DOHH2 (cell line): ENCODE results near the gene ACER3.

Experiments used
- H3F3A ChIP-seq: fragments of 200-600 bp; sonication (generic), shearing (Covaris generic); 2 replicates; pipeline ENCODE4 v1.6.0; 2016; ENCODE audit warnings: antibody characterized with exemption, mild to moderate bottlenecking; ENCODE audit not compliant: control insufficient read depth, insufficient read depth
- H3K27ac ChIP-seq: fragments of 200-600 bp; sonication (generic); 2 replicates; pipeline ENCODE4 v1.5.1; 2014; ENCODE audit warnings: low read depth, mild to moderate bottlenecking, low read length, moderate library complexity
- H3K27me3 ChIP-seq: fragments of 200-600 bp; sonication (generic); 2 replicates; pipeline ENCODE4 v1.6.1; 2014; ENCODE audit warnings: mild to moderate bottlenecking, low read length, mixed read lengths; ENCODE audit not compliant: control insufficient read depth
- H3K36me3 ChIP-seq: fragments of 200-600 bp; sonication (generic); 2 replicates; pipeline ENCODE4 v1.6.1; 2014; ENCODE audit warnings: mild to moderate bottlenecking, low read length, moderate library complexity, mixed read lengths; ENCODE audit not compliant: control insufficient read depth
- H3K4me1 ChIP-seq: fragments of 200-600 bp; sonication (generic); 2 replicates; pipeline ENCODE4 v1.6.1; 2014; ENCODE audit warnings: mild to moderate bottlenecking, low read length, mixed read lengths; ENCODE audit not compliant: control insufficient read depth
- H3K4me2 ChIP-seq: fragments of 200-600 bp; sonication (generic); 2 replicates; pipeline ENCODE4 v1.6.0; 2014; ENCODE audit warnings: mild to moderate bottlenecking, low read length, moderate library complexity
- H3K4me3 ChIP-seq: fragments of 200-600 bp; sonication (generic); 2 replicates; pipeline ENCODE4 v1.5.1; 2014; ENCODE audit warnings: mild to moderate bottlenecking, low read length, mixed read lengths
- H3K79me2 ChIP-seq: fragments of 200-600 bp; sonication (generic); 2 replicates; pipeline ENCODE4 v1.6.1; 2014; ENCODE audit warnings: mild to moderate bottlenecking, low read length, mixed read lengths; ENCODE audit not compliant: control insufficient read depth
- H3K9me2 ChIP-seq: fragments of 200-600 bp; sonication (generic); replicated peaks from 2 replicates; pipeline ENCODE4 v1.6.1; 2014; ENCODE audit warnings: mild to moderate bottlenecking, low read length, mixed read lengths; ENCODE audit not compliant: control insufficient read depth
- H3K9me3 ChIP-seq: fragments of 200-600 bp; sonication (generic); 2 replicates; pipeline ENCODE4 v1.6.1; 2014; ENCODE audit warnings: antibody characterized with exemption, low read length, mixed read lengths; ENCODE audit not compliant: control insufficient read depth, insufficient read depth
- H4K20me1 ChIP-seq: fragments of 200-600 bp; sonication (generic); 2 replicates; pipeline ENCODE4 v1.6.0; 2014; ENCODE audit warnings: low read depth, mild to moderate bottlenecking, antibody characterized with exemption, low read length, moderate library complexity; ENCODE audit not compliant: control insufficient read depth, insufficient read depth
- EZH2phosphoT487 ChIP-seq: fragments of 200-600 bp; sonication (generic); IDR thresholded peaks from 2 replicates; pipeline ENCODE4 v1.6.1; 2017; ENCODE audit warnings: borderline replicate concordance, mild to moderate bottlenecking, antibody characterized with exemption, low read length, moderate library complexity, mixed read lengths
- TF ChIP-seq, protein P1 (sequence below): fragments of 200-600 bp; sonication (generic); IDR thresholded peaks from one replicate; pipeline ENCODE4 v1.5.1; 2014; ENCODE audit warnings: antibody characterized with exemption, mild to moderate bottlenecking, low read depth, low read length; ENCODE audit not compliant: poor library complexity, severe bottlenecking

Gene ACER3

DNA sequence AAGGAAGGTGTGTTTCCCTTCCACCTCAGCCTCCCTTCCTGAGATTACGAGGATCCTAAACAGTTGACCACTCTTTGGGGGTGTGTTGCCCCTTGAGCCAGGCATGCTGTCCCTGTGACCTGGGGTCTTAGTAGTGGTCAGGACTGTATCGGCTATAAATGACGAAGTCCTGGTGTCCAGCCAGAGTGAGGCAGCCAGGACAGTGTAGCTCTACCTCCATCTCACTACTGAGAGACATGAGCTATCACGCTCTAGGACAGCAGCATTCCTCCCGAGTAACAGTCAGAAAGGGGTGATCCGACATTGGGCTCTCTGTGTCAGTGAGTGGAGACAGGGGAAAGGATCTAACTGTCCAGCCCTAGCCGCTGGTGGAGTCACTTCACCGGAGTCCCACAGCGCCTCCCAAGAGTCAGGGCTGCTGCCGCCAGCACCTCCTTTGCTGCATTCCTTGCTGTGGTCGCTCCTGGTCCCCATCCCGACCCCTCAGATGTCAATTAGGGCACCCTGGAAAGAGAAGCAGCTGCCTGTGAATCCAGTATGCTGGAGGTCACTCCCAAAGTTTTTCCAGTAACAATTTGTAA is 170.2 kb downstream of the ACER3 start:
- Histone ChIP-seq H3K4me2 (no peak overlapping the region), H3K27ac (no peak overlapping the region), H3K4me3 (no peak overlapping the region), H3K36me3 (no peaks in the 10 kb centered on the region), H3F3A (no peaks in the 10 kb centered on the region), H3K79me2 (no peaks in the 10 kb centered on the region), H3K4me1 (no peaks in the 10 kb centered on the region), H3K9me2 (no peaks in the 10 kb centered on the region), H3K9me3 (no peaks in the 10 kb centered on the region), H4K20me1 (no peaks in the 10 kb centered on the region), H3K27me3 (no peaks in the 10 kb centered on the region)
- TF ChIP-seq EZH2phosphoT487 = no peak
- TF ChIP-seq, protein P1, sequence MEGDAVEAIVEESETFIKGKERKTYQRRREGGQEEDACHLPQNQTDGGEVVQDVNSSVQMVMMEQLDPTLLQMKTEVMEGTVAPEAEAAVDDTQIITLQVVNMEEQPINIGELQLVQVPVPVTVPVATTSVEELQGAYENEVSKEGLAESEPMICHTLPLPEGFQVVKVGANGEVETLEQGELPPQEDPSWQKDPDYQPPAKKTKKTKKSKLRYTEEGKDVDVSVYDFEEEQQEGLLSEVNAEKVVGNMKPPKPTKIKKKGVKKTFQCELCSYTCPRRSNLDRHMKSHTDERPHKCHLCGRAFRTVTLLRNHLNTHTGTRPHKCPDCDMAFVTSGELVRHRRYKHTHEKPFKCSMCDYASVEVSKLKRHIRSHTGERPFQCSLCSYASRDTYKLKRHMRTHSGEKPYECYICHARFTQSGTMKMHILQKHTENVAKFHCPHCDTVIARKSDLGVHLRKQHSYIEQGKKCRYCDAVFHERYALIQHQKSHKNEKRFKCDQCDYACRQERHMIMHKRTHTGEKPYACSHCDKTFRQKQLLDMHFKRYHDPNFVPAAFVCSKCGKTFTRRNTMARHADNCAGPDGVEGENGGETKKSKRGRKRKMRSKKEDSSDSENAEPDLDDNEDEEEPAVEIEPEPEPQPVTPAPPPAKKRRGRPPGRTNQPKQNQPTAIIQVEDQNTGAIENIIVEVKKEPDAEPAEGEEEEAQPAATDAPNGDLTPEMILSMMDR = no peak

DNA sequence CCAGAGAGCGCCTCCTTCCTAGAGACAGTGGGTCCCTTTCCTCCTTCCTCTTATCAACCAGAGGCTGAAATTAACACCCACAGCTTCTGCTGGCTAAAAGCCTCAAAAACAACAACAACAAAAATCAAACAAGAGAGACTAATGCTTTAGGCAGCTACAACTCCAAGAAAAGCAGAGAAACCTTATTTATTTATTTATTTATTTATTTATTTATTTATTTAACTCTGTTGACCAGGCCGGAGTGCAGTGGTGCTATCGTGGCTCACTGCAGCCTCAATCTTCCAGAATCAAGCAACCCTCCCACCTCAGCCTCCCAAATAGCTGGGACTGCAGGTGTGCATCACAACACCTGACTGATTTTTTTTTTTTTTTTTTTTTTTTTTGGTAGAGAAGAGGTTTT is 170.9 kb downstream of the ACER3 start:
- no peaks in the 10 kb centered on the region for H4K20me1 ChIP-seq
- TF ChIP-seq EZH2phosphoT487 = no peak
- TF ChIP-seq, protein P1 = no peak
- H3K36me3 ChIP-seq = no peaks in the 10 kb centered on the region
- H3K4me2 ChIP-seq = no peak overlapping the region
- H3K4me3 ChIP-seq = no peak overlapping the region
- no peaks in the 10 kb centered on the region for H3F3A ChIP-seq
- no peaks in the 10 kb centered on the region for H3K79me2 ChIP-seq
- H3K4me1 ChIP-seq = no peaks in the 10 kb centered on the region
- H3K27me3 ChIP-seq = no peaks in the 10 kb centered on the region
- H3K9me2 ChIP-seq = no peaks in the 10 kb centered on the region
- no peak overlapping the region for H3K27ac ChIP-seq
- H3K9me3 ChIP-seq = no peaks in the 10 kb centered on the region

- H4K20me1 ChIP-seq = no peaks in the 10 kb centered on the region
- H3K4me3 ChIP-seq = no peak overlapping the region
- H3F3A ChIP-seq = no peaks in the 10 kb centered on the region
- TF ChIP-seq, protein P1 = no peak
- no peak for TF ChIP-seq EZH2phosphoT487
- no peaks in the 10 kb centered on the region for H3K36me3 ChIP-seq
- no peaks in the 10 kb centered on the region for H3K9me3 ChIP-seq
- H3K27ac ChIP-seq = no peak overlapping the region
- H3K27me3 ChIP-seq = no peaks in the 10 kb centered on the region
- H3K4me2 ChIP-seq = no peak overlapping the region
- 0 out of 2 replicates have a peak, but pooled peaks cover 4% of the 10 kb centered on the region for H3K4me1 ChIP-seq
- H3K9me2 ChIP-seq = no peaks in the 10 kb centered on the region
- no peaks in the 10 kb centered on the region for H3K79me2 ChIP-seq
Measured at GRCh38 chr11:77035039-77035438, 174.3 kb downstream of the ACER3 start.
